ENCODE data around the gene IL1B. TPM values are rescaled to one million over a fixed set of nuclear protein-coding genes. Genes with fewer than 3 reads are reported as not detected.

IL1B gene
- 1 to 10 TPM; 1.3 to 7.7 (median 6.0) TPM for total RNA-seq (2021; fragmentation: NEBNext Ultra II Directional; extraction: Animal tissue kit (Norgen Biotek cat#: 25700))
- long read RNA-seq, partial matches to known transcripts: 0 of 1 reads
- long read RNA-seq, other reads (novel, unspliced or antisense): 0 of 1 reads

- peaks cover 70% of the 10 kb centered on the region for H3K4me1 Mint-ChIP-seq (ENCODE audit: low read depth)
- H3K36me3 Mint-ChIP-seq (ENCODE audit: low read depth): peaks cover 20% of the 10 kb centered on the region; the same call in 1 of the 2 replicates
- peak within 1 kb of the TSS; percentile 90 for H3K27ac Mint-ChIP-seq
- peak within 1 kb of the TSS; percentile 78 for H3K4me3 Mint-ChIP-seq
- peak; percentile 87 for DNase-seq
- no peaks in the 10 kb centered on the region; the same call in 1 of the 2 replicates for H3K27me3 Mint-ChIP-seq (ENCODE audit: insufficient read depth)
- TF ChIP-seq, protein P1, sequence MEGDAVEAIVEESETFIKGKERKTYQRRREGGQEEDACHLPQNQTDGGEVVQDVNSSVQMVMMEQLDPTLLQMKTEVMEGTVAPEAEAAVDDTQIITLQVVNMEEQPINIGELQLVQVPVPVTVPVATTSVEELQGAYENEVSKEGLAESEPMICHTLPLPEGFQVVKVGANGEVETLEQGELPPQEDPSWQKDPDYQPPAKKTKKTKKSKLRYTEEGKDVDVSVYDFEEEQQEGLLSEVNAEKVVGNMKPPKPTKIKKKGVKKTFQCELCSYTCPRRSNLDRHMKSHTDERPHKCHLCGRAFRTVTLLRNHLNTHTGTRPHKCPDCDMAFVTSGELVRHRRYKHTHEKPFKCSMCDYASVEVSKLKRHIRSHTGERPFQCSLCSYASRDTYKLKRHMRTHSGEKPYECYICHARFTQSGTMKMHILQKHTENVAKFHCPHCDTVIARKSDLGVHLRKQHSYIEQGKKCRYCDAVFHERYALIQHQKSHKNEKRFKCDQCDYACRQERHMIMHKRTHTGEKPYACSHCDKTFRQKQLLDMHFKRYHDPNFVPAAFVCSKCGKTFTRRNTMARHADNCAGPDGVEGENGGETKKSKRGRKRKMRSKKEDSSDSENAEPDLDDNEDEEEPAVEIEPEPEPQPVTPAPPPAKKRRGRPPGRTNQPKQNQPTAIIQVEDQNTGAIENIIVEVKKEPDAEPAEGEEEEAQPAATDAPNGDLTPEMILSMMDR (IDR thresholded peaks at IDR 0.05): no peak
- H3K9me3 Mint-ChIP-seq: no peaks in the 10 kb centered on the region
Measured at GRCh38 chr2:112836695-112837117, at the start of gene IL1B. Gene IL1B (minus strand): TSS chr2:112836779. CDS start chr2:112836229, 550 bp downstream.

GRCh38 chr2:112886291-112886690 is 49.7 kb upstream of the IL1B start:
- Mint-ChIP-seq H3K4me1 (ENCODE audit: low read depth) (peaks cover 42% of the 10 kb centered on the region), H3K27ac (no peak overlapping the region), H3K9me3 (no peaks in the 10 kb centered on the region), H3K27me3 (ENCODE audit: insufficient read depth) (no peaks in the 10 kb centered on the region), H3K36me3 (ENCODE audit: low read depth) (no peaks in the 10 kb centered on the region), H3K4me3 (no peak overlapping the region)
- DNase-seq: no peak
- TF ChIP-seq, protein P1 (IDR thresholded peaks at IDR 0.05): no peak

DNA sequence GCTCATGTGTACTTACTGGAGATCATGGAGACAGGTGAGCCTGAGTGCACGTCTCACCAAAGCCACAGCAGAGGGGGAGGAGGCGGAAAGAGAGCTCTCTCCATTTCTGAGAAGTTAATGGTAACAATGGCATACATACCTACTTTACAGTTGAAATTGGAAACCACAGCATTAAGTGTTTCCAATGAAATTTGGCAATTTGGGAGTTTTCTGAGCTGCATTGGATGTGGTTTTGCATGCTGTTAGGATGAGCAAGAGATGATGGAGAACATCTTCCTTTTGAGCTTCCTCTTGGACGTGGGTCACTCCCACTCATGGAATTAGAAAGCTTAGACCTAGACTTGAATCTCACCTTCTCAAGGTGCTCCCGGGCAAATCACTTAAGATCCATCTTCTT is 48.9 kb upstream of the IL1B start:
- Mint-ChIP-seq H3K9me3 (no peaks in the 10 kb centered on the region), H3K4me1 (ENCODE audit: low read depth) (peaks cover 50% of the 10 kb centered on the region), H3K27ac (no peak overlapping the region; the same call in 1 of the 2 replicates), H3K36me3 (ENCODE audit: low read depth) (no peaks in the 10 kb centered on the region), H3K27me3 (ENCODE audit: insufficient read depth) (no peaks in the 10 kb centered on the region), H3K4me3 (no peak overlapping the region)
- TF ChIP-seq, protein P1 (IDR thresholded peaks at IDR 0.05): no peak
- no peak for DNase-seq

- no peaks in the 10 kb centered on the region for H3K9me3 Mint-ChIP-seq
- peaks cover 55% of the 10 kb centered on the region for H3K4me1 Mint-ChIP-seq (ENCODE audit: low read depth)
- no peak overlapping the region; the same call in 1 of the 2 replicates for H3K27ac Mint-ChIP-seq
- no peak for DNase-seq
- no peak overlapping the region for H3K4me3 Mint-ChIP-seq
- no peaks in the 10 kb centered on the region for H3K36me3 Mint-ChIP-seq (ENCODE audit: low read depth)
- TF ChIP-seq, protein P1 (IDR thresholded peaks at IDR 0.05): peak; percentile 89
- H3K27me3 Mint-ChIP-seq (ENCODE audit: insufficient read depth): no peaks in the 10 kb centered on the region
Measured at GRCh38 chr2:112884869-112885505, 48.4 kb upstream of the IL1B start.

GRCh38 chr2:112883669-112884068 is 47.1 kb upstream of the IL1B start:
- Mint-ChIP-seq H3K4me3 (no peak overlapping the region), H3K27ac (no peak overlapping the region), H3K36me3 (ENCODE audit: low read depth) (no peaks in the 10 kb centered on the region), H3K27me3 (ENCODE audit: insufficient read depth) (no peaks in the 10 kb centered on the region), H3K4me1 (ENCODE audit: low read depth) (peaks cover 68% of the 10 kb centered on the region), H3K9me3 (no peaks in the 10 kb centered on the region)
- no peak for DNase-seq
- TF ChIP-seq, protein P1 (IDR thresholded peaks at IDR 0.05): no peak

Data from HFFc6 (cell line).